ENCODE data around the gene RGS17. TPM values are rescaled to one million over a fixed set of nuclear protein-coding genes. Genes with fewer than 3 reads are reported as not detected.

The RGS17 gene
- total RNA-seq, 3 donors from 2014 or later (not counting 1 experiment from before 2014, with no cell fraction given) = 0.45 to 1.9 (median 0.55) TPM

DNA sequence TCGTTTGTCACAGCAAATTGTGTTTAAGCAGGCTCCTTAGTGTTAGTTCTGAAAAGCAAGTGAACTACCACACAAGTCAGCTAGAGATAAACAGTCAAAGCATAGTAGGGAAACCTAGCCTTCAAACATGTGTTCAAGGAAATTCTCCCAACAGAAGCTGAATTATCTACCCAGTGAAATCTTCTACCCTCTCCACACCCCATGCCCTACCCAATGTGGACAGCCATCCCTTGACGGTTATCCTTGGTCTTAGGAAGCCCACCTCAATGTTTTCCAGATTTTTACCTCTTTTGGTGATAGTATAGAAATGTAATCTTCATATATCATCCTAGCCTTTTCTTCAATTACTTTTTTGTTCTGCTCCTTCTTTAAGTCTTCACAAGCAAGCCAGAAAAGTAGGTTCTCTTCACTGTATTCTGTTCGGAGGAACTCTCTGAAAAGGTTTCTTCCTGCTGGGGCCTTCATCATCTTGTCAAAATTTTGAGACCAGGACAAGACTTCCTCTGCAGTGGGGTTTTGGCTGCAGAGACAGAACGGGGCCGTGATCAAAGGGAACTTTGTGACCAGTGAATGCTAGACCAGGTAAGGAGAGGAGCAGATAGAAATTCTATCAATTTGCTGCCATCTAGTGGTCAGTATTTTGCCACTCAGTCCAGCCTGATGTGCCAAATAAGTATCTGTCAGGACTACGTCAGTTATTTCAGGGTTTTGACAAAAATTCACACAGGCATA, 106.9 kb downstream of the RGS17 start:
- TF ChIP-seq, protein P1, sequence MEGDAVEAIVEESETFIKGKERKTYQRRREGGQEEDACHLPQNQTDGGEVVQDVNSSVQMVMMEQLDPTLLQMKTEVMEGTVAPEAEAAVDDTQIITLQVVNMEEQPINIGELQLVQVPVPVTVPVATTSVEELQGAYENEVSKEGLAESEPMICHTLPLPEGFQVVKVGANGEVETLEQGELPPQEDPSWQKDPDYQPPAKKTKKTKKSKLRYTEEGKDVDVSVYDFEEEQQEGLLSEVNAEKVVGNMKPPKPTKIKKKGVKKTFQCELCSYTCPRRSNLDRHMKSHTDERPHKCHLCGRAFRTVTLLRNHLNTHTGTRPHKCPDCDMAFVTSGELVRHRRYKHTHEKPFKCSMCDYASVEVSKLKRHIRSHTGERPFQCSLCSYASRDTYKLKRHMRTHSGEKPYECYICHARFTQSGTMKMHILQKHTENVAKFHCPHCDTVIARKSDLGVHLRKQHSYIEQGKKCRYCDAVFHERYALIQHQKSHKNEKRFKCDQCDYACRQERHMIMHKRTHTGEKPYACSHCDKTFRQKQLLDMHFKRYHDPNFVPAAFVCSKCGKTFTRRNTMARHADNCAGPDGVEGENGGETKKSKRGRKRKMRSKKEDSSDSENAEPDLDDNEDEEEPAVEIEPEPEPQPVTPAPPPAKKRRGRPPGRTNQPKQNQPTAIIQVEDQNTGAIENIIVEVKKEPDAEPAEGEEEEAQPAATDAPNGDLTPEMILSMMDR (IDR thresholded peaks at IDR 0.05) = peak; percentile 76

DNA sequence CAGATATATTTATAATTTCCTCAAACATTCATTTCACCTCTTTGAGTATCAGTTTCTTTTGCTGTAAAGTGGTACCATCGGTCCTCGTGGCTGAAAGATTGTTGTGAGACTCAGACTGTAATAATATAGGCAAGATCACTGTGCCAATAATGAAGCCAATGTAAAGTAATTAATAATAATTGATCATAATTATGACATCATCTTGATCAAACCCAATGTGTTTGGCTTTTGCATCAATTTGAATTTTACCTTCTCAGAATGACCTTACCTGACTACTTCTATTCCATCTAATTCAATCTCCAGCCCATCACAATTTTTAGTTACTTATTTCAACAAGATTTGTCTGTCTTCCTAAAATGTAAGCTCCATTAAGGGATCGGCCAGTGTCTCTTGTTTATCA, 112.7 kb downstream of the RGS17 start:
- no peaks in the 10 kb centered on the region for H3K36me3 Mint-ChIP-seq
- no CpG with 5 or more reads among the region's 3 CpGs for WGBS (ENCODE audit: insufficient coverage)
- no peaks in the 10 kb centered on the region for H3K4me1 Mint-ChIP-seq

More for the DNA sequence above, 106.9 kb downstream of the RGS17 start:
- Mint-ChIP-seq H3K4me3 (no peak overlapping the region), H3K27me3 (ENCODE audit: low read depth in 2 of 2) (peaks cover 0 to 9% of the 10 kb centered on the region in 2 donors), H3K4me1 (peaks cover 0 to 6% of the 10 kb centered on the region in 2 donors), H3K36me3 (no peaks in the 10 kb centered on the region), H3K27ac (no peak overlapping the region), H3K9me3 (no peaks in the 10 kb centered on the region)
- Histone ChIP-seq H3K27me3 (ENCODE audit: control insufficient read depth, insufficient read depth, low read length) (no peaks in the 10 kb centered on the region), H3K9me3 (ENCODE audit: control insufficient read depth, insufficient read depth, low read length) (no peaks in the 10 kb centered on the region), H3K36me3 (ENCODE audit: control insufficient read depth, insufficient read depth, low read length) (no peaks in the 10 kb centered on the region), H3K27ac (ENCODE audit: low read length) (no peak overlapping the region), H3K4me3 (ENCODE audit: low read length) (no peak overlapping the region), H3K4me1 (ENCODE audit: control insufficient read depth, insufficient read depth, low read length) (no peaks in the 10 kb centered on the region)
- intact Hi-C loops (cut with micrococcal nuclease) = loop anchor here (2.0 kb wide), 1 partner anchor 21 kb away; the partner anchor contains the start of gene MTRF1L
- DNase-seq (peak in 1 of 2 donors; percentile 80), ATAC-seq (peak; percentile 82 to 91 (median 82))
- WGBS (ENCODE audit: insufficient coverage) = 37% methylated on average over 5 of the region's 6 CpGs

GRCh38 chr6:153016846-153017245, 114.2 kb downstream of the RGS17 start:
- H3K36me3 Mint-ChIP-seq = no peaks in the 10 kb centered on the region
- no peaks in the 10 kb centered on the region for H3K9me3 Mint-ChIP-seq
- H3K27me3 ChIP-seq (ENCODE audit: control insufficient read depth, insufficient read depth, low read length) = no peaks in the 10 kb centered on the region
- H3K27me3 Mint-ChIP-seq (ENCODE audit: low read depth in 2 of 2) = peaks cover 0 to 6% of the 10 kb centered on the region in 2 donors
- DNase-seq = no peak
- H3K36me3 ChIP-seq (ENCODE audit: control insufficient read depth, insufficient read depth, low read length) = no peaks in the 10 kb centered on the region
- intact Hi-C loops (cut with micrococcal nuclease) = no loop called here
- no peaks in the 10 kb centered on the region for H3K4me1 Mint-ChIP-seq
- H3K27ac Mint-ChIP-seq = no peak overlapping the region
- H3K27ac ChIP-seq (ENCODE audit: low read length) = no peak overlapping the region
- H3K9me3 ChIP-seq (ENCODE audit: control insufficient read depth, insufficient read depth, low read length) = no peaks in the 10 kb centered on the region
- no peak for ATAC-seq
- 92% methylated on average over 3 of the region's 3 CpGs for WGBS (ENCODE audit: insufficient coverage)
- H3K4me3 ChIP-seq (ENCODE audit: low read length) = no peak overlapping the region
- H3K4me1 ChIP-seq (ENCODE audit: control insufficient read depth, insufficient read depth, low read length) = no peaks in the 10 kb centered on the region
- H3K4me3 Mint-ChIP-seq = no peak overlapping the region
- TF ChIP-seq, protein P1 (IDR thresholded peaks at IDR 0.05) = no peak

More for the DNA sequence above, 112.7 kb downstream of the RGS17 start:
- H3K27me3 ChIP-seq (ENCODE audit: control insufficient read depth, insufficient read depth, low read length) = no peaks in the 10 kb centered on the region
- DNase-seq (no peak), ATAC-seq (no peak)
- no peak overlapping the region for H3K4me3 ChIP-seq (ENCODE audit: low read length)
- H3K27ac Mint-ChIP-seq = no peak overlapping the region
- no peaks in the 10 kb centered on the region for H3K9me3 ChIP-seq (ENCODE audit: control insufficient read depth, insufficient read depth, low read length)
- no peak overlapping the region for H3K4me3 Mint-ChIP-seq
- H3K36me3 ChIP-seq (ENCODE audit: control insufficient read depth, insufficient read depth, low read length) = no peaks in the 10 kb centered on the region
- H3K27me3 Mint-ChIP-seq (ENCODE audit: low read depth in 2 of 2) = peaks cover 0 to 6% of the 10 kb centered on the region in 2 donors
- H3K4me1 ChIP-seq (ENCODE audit: control insufficient read depth, insufficient read depth, low read length) = no peaks in the 10 kb centered on the region
- no peak overlapping the region for H3K27ac ChIP-seq (ENCODE audit: low read length)
- TF ChIP-seq, protein P1 (IDR thresholded peaks at IDR 0.05) = no peak
- H3K9me3 Mint-ChIP-seq = no peaks in the 10 kb centered on the region
- intact Hi-C loops (cut with micrococcal nuclease) = no loop called here
